Astrocyte of the cerebellum (primary cell): ENCODE results near the gene MAP4K3.

ENCODE experiments used
- DNase-seq: peaks from one replicate; pipeline ENCODE4 v3.0.0-alpha.2; 2011; ENCODE audit warnings: low read depth
- H3K4me3 ChIP-seq: 2 replicates; pipeline ENCODE4 v1.5.1; 2011; ENCODE audit warnings: mild to moderate bottlenecking, low read depth, low read length, moderate library complexity
- CTCF ChIP-seq: IDR thresholded peaks from 2 replicates; pipeline ENCODE4 v1.5.1; 2012; ENCODE audit warnings: low read length, low read depth, moderate library complexity, mild to moderate bottlenecking; ENCODE audit errors: missing control alignments
- in situ Hi-C: cut with HindIII; loops from 2 replicates; pipeline ENCODE4 v1.10.0; 2017; ENCODE audit warnings: low sequenced_read_pairs

Gene MAP4K3

GRCh38 chr2:39429746-39430145, 7.3 kb downstream of the MAP4K3 start:
- TF ChIP-seq CTCF: no peak
- H3K4me3 ChIP-seq: no peak overlapping the region
- DNase-seq: no peak
- in situ Hi-C loops: no loop called here

GRCh38 chr2:39424951-39425350, 12.1 kb downstream of the MAP4K3 start:
- no peak for TF ChIP-seq CTCF
- H3K4me3 ChIP-seq: no peak overlapping the region
- DNase-seq: no peak
- in situ Hi-C loops: no loop called here

GRCh38 chr2:39422700-39423099, 14.4 kb downstream of the MAP4K3 start:
- H3K4me3 ChIP-seq: no peak overlapping the region
- in situ Hi-C loops: no loop called here
- TF ChIP-seq CTCF: no peak
- no peak for DNase-seq

- no peak for TF ChIP-seq CTCF
- in situ Hi-C loops: no loop called here
- H3K4me3 ChIP-seq: no peak overlapping the region
- DNase-seq: no peak
These were observed 15.7 kb downstream of the MAP4K3 start for GRCh38 chr2:39421354-39421753.

- DNase-seq: no peak
- no peak overlapping the region for H3K4me3 ChIP-seq
- TF ChIP-seq CTCF: no peak
- in situ Hi-C loops: no loop called here
These were observed 17.5 kb downstream of the MAP4K3 start for GRCh38 chr2:39419282-39420223.

- in situ Hi-C loops: no loop called here
- TF ChIP-seq CTCF: no peak
- DNase-seq: no peak
- H3K4me3 ChIP-seq: no peak overlapping the region
These were observed 18.6 kb downstream of the MAP4K3 start for GRCh38 chr2:39418491-39418890.
